DMS 273 (cell line): Measurements from ENCODE around the gene PLVAP.
A peak's percentile ranks its signal among the peaks of the same experiment; 100 is the strongest.

ENCODE experiments used
- DNase-seq: peaks from one replicate; lab custom pipeline; 2025; ENCODE audit not compliant: unreplicated experiment; lab: John Stamatoyannopoulos, UW

PLVAP gene

GRCh38 chr19:17376935-17377600, at the start of gene PLVAP:
Gene PLVAP (minus strand): TSS chr19:17377342. CDS start chr19:17377288, 54 bp downstream.
- no peak for DNase-seq

- DNase-seq, result peak; percentile 82
These were observed 47.7 kb upstream of the PLVAP start for GRCh38 chr19:17424743-17425365.

GRCh38 chr19:17423429-17424208, 46.5 kb upstream of the PLVAP start:
- no peak for DNase-seq

- no peak for DNase-seq
These were observed 44.8 kb upstream of the PLVAP start for GRCh38 chr19:17421942-17422341.

- peak; percentile 65 for DNase-seq
These were observed 43.4 kb upstream of the PLVAP start for GRCh38 chr19:17420475-17420924.

GRCh38 chr19:17419621-17420474, 42.7 kb upstream of the PLVAP start, which contains the start of gene MVB12A:
Gene MVB12A (plus strand): TSS chr19:17420047. CDS start chr19:17420136, 89 bp downstream.
- peak; percentile 99 for DNase-seq

- peak; percentile 61 for DNase-seq
These were observed 42.0 kb upstream of the PLVAP start for GRCh38 chr19:17419154-17419620.

GRCh38 chr19:17418710-17419109, 41.6 kb upstream of the PLVAP start:
- no peak for DNase-seq

- peak; percentile 77 for DNase-seq
These were observed 38.0 kb upstream of the PLVAP start for GRCh38 chr19:17415121-17415520.

GRCh38 chr19:17414097-17414496, 37.0 kb upstream of the PLVAP start:
- DNase-seq, result no peak

- no peak for DNase-seq
These were observed 34.7 kb upstream of the PLVAP start for GRCh38 chr19:17411801-17412200.

GRCh38 chr19:17409990-17410389, 32.8 kb upstream of the PLVAP start:
- no peak for DNase-seq

GRCh38 chr19:17406887-17407196, 29.7 kb upstream of the PLVAP start:
- DNase-seq, result no peak

GRCh38 chr19:17406046-17406886, 29.1 kb upstream of the PLVAP start:
- DNase-seq, result no peak

GRCh38 chr19:17405250-17406045, 28.3 kb upstream of the PLVAP start, which contains the start of gene BST2:
Gene BST2 (minus strand): TSS chr19:17405630. CDS start chr19:17405575, 55 bp downstream.
- peak; percentile 49 for DNase-seq

GRCh38 chr19:17404621-17405249, 27.6 kb upstream of the PLVAP start:
- no peak for DNase-seq

- no peak for DNase-seq
These were observed 26.9 kb upstream of the PLVAP start for GRCh38 chr19:17404015-17404414.

GRCh38 chr19:17402982-17403855, 26.1 kb upstream of the PLVAP start:
- peak; percentile 31 for DNase-seq
